Right lobe of liver (tissue), 6 donors: Measurements from ENCODE around the gene TENT4B. TPM values are rescaled to one million over a fixed set of nuclear protein-coding genes. Genes with fewer than 3 reads are reported as not detected.

ENCODE experiments used
- ATAC-seq, 4 donors: fragments of 200-7000 bp; cut with Tn5 transposase; one replicate each; pipeline ENCODE4 v1.9.1; 2020; ENCODE audit warnings: mild to moderate bottlenecking in 4 of 4, moderate library complexity in 4 of 4
- DNase-seq, 3 donors: peaks; one replicate each; pipeline ENCODE4 v3.0.0-alpha.2; 2020
- H3K27ac ChIP-seq, 3 donors: fragments of 200-600 bp; one replicate each; pipeline ENCODE4 v1.8.0; 2022
- H3K27me3 ChIP-seq, 2 donors: fragments of 200-600 bp; one replicate each; pipeline ENCODE4 v1.8.0; 2022
- H3K36me3 ChIP-seq, 4 donors: fragments of 200-600 bp; sonication (generic) in 1 of 4; one replicate each; pipeline versions ENCODE4 v1.5.1 to v1.8.0; 2017 to 2022; ENCODE audit warnings: control low read depth in 1 of 4
- H3K4me1 ChIP-seq, 4 donors: fragments of 200-600 bp; sonication (generic) in 1 of 4; one replicate each; pipeline versions ENCODE4 v1.5.1 to v1.8.0; 2017 to 2022; ENCODE audit warnings: control low read depth in 1 of 4
- H3K4me3 ChIP-seq, 3 donors: fragments of 200-600 bp; one replicate each; pipeline ENCODE4 v1.8.0; 2022
- H3K9me3 ChIP-seq, 4 donors: fragments of 200-600 bp; sonication (generic) in 1 of 4; one replicate each; pipeline versions ENCODE4 v1.5.1 to v1.8.0; 2017 to 2022; ENCODE audit warnings: control low read depth in 1 of 4
- POLR2A ChIP-seq: fragments of 450-650 bp; IDR thresholded peaks from one replicate; pipeline ENCODE4 v1.6.1; 2017; ENCODE audit warnings: antibody characterized with exemption, mild to moderate bottlenecking
- WGBS: methylation state at CpG from one replicate; pipeline ENCODE4 v1.1.6; 2018; ENCODE audit warnings: low coverage, low lambda C conversion rate; ENCODE audit not compliant: insufficient coverage; ENCODE audit errors: missing lambda C conversion rate; 5-methylcytosine and 5-hydroxymethylcytosine counted together
- intact Hi-C, 2 donors: fragments of 100-400 bp; cut with DNase I; formaldehyde crosslinking; loops; one replicate each; pipeline versions ENCODE4 v1.11.2 to v1.14.1; 2022
- total RNA-seq, 6 experiments: library from RNA; depleted of rRNA in 2 of 6; stranded (reverse); fragments of >200 nt in 2 of 6; fragmentation: NEBNext Ultra II Directional in 3 of 6; extraction: Animal tissue kit (Norgen Biotek cat#: 25700) in 3 of 6; gene quantifications; one replicate each; pipeline versions ENCODE4 v1.1.0 to v1.2.4, GENCODE V29; 2016 to 2023
- TF ChIP-seq, protein P1 (sequence below), 4 donors: fragments of 200-600 bp in 3 of 4; fragments of 450-650 bp in 1 of 4; IDR thresholded peaks; one replicate each; pipeline versions ENCODE4 v1.5.1 to v1.8.0; 2016 to 2022; ENCODE audit warnings: antibody characterized with exemption in 4 of 4, mild to moderate bottlenecking in 2 of 4
- donor health status: DM: no; HTN: yes; CAD: no.
- donor health status: DM: no; HTN: no; CAD: no.
- donor health status: DM: no; HTN: no; CAD: no.
- donor health status: DM: no; HTN: yes; CAD: no.
- donor health status: DM: no; HTN: yes; CAD: no.

The TENT4B gene
- total RNA-seq, 6 experiments from 2014 or later = 7.2 to 13.2 (median 9.3) TPM

DNA sequence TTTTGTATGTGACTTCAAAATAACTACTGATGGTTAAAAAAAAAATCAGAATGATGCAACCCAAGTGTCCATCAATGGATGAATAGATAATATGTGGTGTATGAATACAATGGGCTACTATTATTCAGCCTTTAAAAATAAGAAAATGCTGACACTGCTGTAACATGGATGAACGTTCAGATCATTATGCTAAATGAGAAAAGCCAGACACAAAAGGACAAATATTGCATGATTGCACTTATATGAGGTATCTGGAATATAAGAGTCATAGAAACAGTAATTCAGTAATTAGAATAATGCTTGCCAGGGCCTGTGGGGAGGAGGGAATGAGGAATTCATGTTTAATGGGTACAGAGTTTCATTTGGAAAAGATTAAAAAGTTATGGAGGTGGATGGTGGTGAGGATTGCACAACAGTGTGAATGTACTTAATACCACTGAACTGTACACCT, 25.4 kb downstream of the TENT4B start:
- Histone ChIP-seq H3K27ac (no peak overlapping the region), H3K27me3 (no peaks in the 10 kb centered on the region), H3K9me3 (no peaks in the 10 kb centered on the region), H3K4me3 (no peak overlapping the region), H3K36me3 (no peaks in the 10 kb centered on the region), H3K4me1 (peaks cover 0 to 8% (median 3%) of the 10 kb centered on the region in 4 donors)
- intact Hi-C loops = no loop called here
- WGBS = 41% methylated on average over 1 of the region's 1 CpG
- no peak for ATAC-seq
- TF ChIP-seq, protein P1, sequence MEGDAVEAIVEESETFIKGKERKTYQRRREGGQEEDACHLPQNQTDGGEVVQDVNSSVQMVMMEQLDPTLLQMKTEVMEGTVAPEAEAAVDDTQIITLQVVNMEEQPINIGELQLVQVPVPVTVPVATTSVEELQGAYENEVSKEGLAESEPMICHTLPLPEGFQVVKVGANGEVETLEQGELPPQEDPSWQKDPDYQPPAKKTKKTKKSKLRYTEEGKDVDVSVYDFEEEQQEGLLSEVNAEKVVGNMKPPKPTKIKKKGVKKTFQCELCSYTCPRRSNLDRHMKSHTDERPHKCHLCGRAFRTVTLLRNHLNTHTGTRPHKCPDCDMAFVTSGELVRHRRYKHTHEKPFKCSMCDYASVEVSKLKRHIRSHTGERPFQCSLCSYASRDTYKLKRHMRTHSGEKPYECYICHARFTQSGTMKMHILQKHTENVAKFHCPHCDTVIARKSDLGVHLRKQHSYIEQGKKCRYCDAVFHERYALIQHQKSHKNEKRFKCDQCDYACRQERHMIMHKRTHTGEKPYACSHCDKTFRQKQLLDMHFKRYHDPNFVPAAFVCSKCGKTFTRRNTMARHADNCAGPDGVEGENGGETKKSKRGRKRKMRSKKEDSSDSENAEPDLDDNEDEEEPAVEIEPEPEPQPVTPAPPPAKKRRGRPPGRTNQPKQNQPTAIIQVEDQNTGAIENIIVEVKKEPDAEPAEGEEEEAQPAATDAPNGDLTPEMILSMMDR (IDR thresholded peaks at IDR 0.05) = no peak
- TF ChIP-seq POLR2A = no peak
- no peak for DNase-seq

DNA sequence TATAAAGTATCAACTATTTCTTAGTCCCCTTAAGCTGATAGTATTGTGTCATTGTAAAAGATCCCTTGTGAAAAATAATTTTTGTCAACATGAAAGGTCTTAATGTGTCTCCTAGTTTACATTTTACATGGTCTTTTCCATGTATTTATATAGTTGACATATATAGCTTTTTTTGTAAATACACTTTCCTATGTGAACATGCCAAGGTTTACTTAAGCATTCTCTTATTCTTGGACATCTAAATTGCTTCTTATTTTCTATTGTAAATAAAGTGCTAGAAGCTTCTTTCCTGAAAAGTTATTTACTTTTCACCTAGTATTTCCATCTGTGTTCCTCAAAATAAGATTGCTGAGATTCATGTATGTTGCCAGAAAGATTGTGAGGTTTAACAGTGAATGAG, 29.3 kb downstream of the TENT4B start:
- ATAC-seq = no peak
- H3K27ac ChIP-seq = no peak overlapping the region
- no peaks in the 10 kb centered on the region for H3K27me3 ChIP-seq
- H3K4me3 ChIP-seq = no peak overlapping the region
- H3K36me3 ChIP-seq = no peaks in the 10 kb centered on the region
- TF ChIP-seq, protein P1 (IDR thresholded peaks at IDR 0.05) = no peak
- TF ChIP-seq POLR2A = no peak
- intact Hi-C loops = no loop called here
- H3K4me1 ChIP-seq = peaks cover 0 to 27% (median 8%) of the 10 kb centered on the region in 4 donors
- DNase-seq = no peak
- no peaks in the 10 kb centered on the region for H3K9me3 ChIP-seq

DNA sequence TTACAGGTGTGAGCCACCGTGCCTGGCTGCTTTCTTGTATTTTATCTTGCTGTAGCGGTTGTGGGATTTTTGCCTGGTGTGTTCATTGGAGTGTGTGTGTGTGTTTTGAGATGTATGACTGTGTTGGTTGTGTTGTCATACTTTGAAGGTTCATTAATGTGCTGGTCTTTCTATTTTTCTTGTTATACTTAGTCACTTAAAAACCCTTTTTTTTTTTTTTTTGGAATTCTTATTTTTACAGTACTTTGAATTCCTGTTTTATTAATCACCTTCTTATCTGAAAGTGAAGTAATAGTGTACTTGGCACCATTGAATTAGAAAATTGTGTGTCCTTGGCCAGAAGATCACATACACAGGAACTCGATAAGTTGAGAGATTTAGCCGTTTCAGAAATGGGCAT, 30.2 kb downstream of the TENT4B start:
- intact Hi-C loops = no loop called here
- TF ChIP-seq POLR2A = no peak
- TF ChIP-seq, protein P1 (IDR thresholded peaks at IDR 0.05) = no peak
- ATAC-seq (peak in 1 of 4 donors; percentile 23), DNase-seq (no peak)
- Histone ChIP-seq H3K36me3 (no peaks in the 10 kb centered on the region), H3K9me3 (no peaks in the 10 kb centered on the region), H3K27ac (no peak overlapping the region), H3K4me1 (peaks cover 0 to 27% (median 7%) of the 10 kb centered on the region in 4 donors), H3K27me3 (no peaks in the 10 kb centered on the region), H3K4me3 (no peak overlapping the region)
- 33% methylated on average over 3 of the region's 4 CpGs for WGBS

DNA sequence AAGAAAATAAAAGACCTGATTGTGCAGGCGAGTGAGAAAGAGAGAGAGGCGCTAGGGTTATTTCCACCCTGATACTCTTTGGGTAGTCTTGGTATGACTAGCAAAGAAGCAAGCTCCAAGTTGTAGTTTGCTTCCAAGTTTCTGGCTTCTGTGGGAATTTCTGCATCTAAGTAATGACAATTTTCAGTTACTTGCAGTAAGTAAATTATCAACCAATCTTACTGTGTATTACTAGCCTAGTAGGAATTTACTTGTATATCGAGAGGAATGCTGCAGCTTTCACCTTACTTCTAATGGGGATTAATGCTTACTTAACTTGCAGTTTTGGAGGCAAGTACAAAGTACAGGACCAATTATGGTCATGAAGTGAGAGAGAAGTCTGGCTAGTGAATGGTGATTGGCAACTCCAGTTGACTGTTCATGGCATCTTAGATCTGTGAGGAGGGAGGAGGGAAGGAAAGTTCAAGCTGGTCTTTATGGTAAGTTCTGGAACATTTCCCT, 31.9 kb downstream of the TENT4B start:
- no peak for DNase-seq
- Histone ChIP-seq H3K9me3 (no peaks in the 10 kb centered on the region), H3K4me1 (peaks cover 0 to 27% (median 7%) of the 10 kb centered on the region in 4 donors), H3K4me3 (no peak overlapping the region), H3K36me3 (no peaks in the 10 kb centered on the region), H3K27ac (peak overlapping the region in 1 of 3 donors; percentile 39), H3K27me3 (no peaks in the 10 kb centered on the region)
- 51% methylated on average over 3 of the region's 3 CpGs for WGBS
- intact Hi-C loops = no loop called here
- TF ChIP-seq, protein P1 (IDR thresholded peaks at IDR 0.05) = no peak
- TF ChIP-seq POLR2A = no peak
- ATAC-seq = peak; percentile 53 to 77 (median 62)
